GM12878 (cell line): ENCODE results near the gene UBE2M. TPM values are rescaled to one million over a fixed set of nuclear protein-coding genes. Genes with fewer than 3 reads are reported as not detected.

Experiments
- BCL11A ChIP-seq: IDR thresholded peaks from 2 replicates; pipeline ENCODE4 v1.6.1; 2011; ENCODE audit warnings: low read depth, low read length
- CREB1 ChIP-seq: IDR thresholded peaks from 2 replicates; pipeline ENCODE4 v1.6.1; 2012; ENCODE audit warnings: low read depth, mild to moderate bottlenecking, inconsistent platforms
- HCFC1 ChIP-seq: fragments of 150-350 bp; IDR thresholded peaks from 2 replicates; pipeline ENCODE4 v1.6.1; 2014; ENCODE audit warnings: low read length
- IKZF1 ChIP-seq: fragments of 450-650 bp; conservative IDR thresholded peaks from 2 replicates; pipeline ENCODE4 v1.6.1; 2017; ENCODE audit warnings: antibody characterized with exemption, mild to moderate bottlenecking
- NR2C1 ChIP-seq: fragments of 450-650 bp; IDR thresholded peaks from 2 replicates; pipeline ENCODE4 v1.6.1; 2017; ENCODE audit warnings: antibody characterized with exemption, mild to moderate bottlenecking, moderate library complexity
- NRF1 ChIP-seq: conservative IDR thresholded peaks from 2 replicates; pipeline ENCODE4 v1.6.1; 2011; ENCODE audit warnings: mild to moderate bottlenecking, low read depth, low read length, improper control_type of control experiment
- SMAD5 ChIP-seq: IDR thresholded peaks from 2 replicates; pipeline ENCODE4 v1.6.1; 2016; ENCODE audit warnings: antibody characterized with exemption, low read depth
- SMARCA5 ChIP-seq: fragments of 450-650 bp; IDR thresholded peaks from 2 replicates; pipeline ENCODE4 v1.6.1; 2017; ENCODE audit warnings: mild to moderate bottlenecking
- SUZ12 ChIP-seq: fragments of 200-600 bp; sonication (generic); IDR thresholded peaks from one replicate; pipeline ENCODE4 v1.6.1; 2018; ENCODE audit warnings: antibody characterized with exemption, mild to moderate bottlenecking; ENCODE audit not compliant: unreplicated experiment
- ZBED1 ChIP-seq: IDR thresholded peaks from 2 replicates; pipeline ENCODE4 v1.6.1; 2016; ENCODE audit warnings: borderline replicate concordance
- ZNF274 ChIP-seq: IDR thresholded peaks from one replicate; pipeline ENCODE4 v1.8.0; 2011; ENCODE audit not compliant: insufficient read length, insufficient read depth
- polyA plus RNA-seq, 11 experiments: library from polyadenylated mRNA; depleted of rRNA in 4 of 11; unstranded in 6 of 11; stranded (reverse) in 5 of 11; fragments of >200 nt; fragmentation: Nextera tagmentation in 4 of 11; fragmentation: Illumina TruSeq in 1 of 11; extraction: Ambion mirVana in 4 of 11; extraction: Trizol in 1 of 11; gene quantifications; 1 replicate in 1 of 11; 2 replicates in 10 of 11; pipeline versions ENCODE4 v1.2.1 to v1.2.3, GENCODE V29; 2011 to 2016; ENCODE audit warnings: inconsistent platforms in 2 of 11, missing spikeins in 2 of 11, low read depth in 1 of 11
- total RNA-seq, 4 experiments: library from RNA; depleted of rRNA in 3 of 4; stranded (reverse); fragments of >200 nt in 3 of 4; fragmentation: Illumina TruSeq in 1 of 4; extraction: Trizol in 1 of 4; gene quantifications; 2 replicates each; pipeline versions ENCODE4 v1.2.1 to v1.2.3, GENCODE V29; 2013 to 2021
- TF ChIP-seq, protein P1 (sequence below): fragments of 450-650 bp; conservative IDR thresholded peaks from 2 replicates; pipeline ENCODE4 v1.6.1; 2017; ENCODE audit warnings: mild to moderate bottlenecking, moderate library complexity
- TF ChIP-seq, protein P2 (sequence below): fragments of 450-650 bp; formaldehyde crosslinking; IDR thresholded peaks from 2 replicates; pipeline ENCODE4 v1.5.0; 2022; ENCODE audit warnings: mild to moderate bottlenecking, missing genetic modification characterization
- TF ChIP-seq, protein P3 (sequence below): fragments of 450-650 bp; formaldehyde crosslinking; IDR thresholded peaks from 2 replicates; pipeline ENCODE4 v1.4.0; 2020; ENCODE audit warnings: mild to moderate bottlenecking, moderate library complexity
- TF ChIP-seq, protein P4 (sequence below): fragments of 150-350 bp; IDR thresholded peaks from 2 replicates; pipeline ENCODE4 v1.6.1; 2016; ENCODE audit warnings: low read depth, low read length

The UBE2M gene
- total and polyA plus RNA-seq, 10 of the 15 experiments (the other 5 are each of a cell fraction or from before 2014, with no cell fraction given): 1.4 to 105 (median 73.9) TPM

DNA sequence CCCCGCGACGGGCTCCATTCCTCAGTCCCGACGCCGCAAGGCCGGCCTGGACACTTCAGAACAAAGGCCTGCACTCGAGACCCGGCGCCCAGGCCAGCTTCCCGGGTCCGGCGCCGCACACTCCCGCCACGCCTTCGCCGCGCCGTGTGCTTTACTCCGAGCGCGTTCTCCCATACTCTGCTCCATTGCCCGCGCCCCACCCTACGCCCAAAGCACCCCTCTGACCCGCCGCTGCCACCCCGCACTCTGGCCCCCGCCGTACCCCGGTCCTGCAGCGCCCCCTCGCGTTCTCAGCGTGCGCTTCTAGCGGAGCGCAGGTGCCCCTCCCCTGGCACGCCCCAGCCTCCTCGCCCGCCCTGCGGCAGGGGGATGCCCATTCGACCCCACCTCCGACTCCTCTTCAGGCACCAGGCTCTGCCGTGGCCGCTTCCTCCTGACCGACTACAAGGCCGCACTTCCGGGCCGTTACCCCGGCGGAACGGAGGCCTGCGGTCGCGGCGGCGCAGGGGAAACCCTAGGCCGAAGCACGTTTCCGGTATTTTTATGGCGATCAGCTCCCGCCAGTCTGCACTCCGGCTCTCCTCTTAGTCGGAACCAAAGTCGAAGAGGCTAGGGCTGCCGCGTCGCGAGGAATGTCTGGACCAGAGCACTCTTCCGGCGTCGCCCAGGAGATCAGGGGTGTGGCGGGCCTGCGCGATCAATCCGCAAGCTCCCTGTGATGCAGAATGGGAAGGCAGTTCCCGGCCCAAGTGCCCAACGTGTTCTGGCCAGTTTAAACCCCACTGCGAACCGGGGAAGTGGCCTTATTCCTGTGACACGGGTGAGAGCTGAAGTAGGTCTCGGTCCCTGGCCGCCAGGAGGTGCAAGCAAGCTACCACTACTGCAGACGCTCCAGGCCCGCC is 38.8 kb downstream of the UBE2M start, which contains the start of gene ZBTB45 (continued):
- peak; percentile 86; the same call in 1 of the 2 replicates for TF ChIP-seq SMARCA5
- TF ChIP-seq BCL11A: no peak
- TF ChIP-seq IKZF1: peak; percentile 97
- TF ChIP-seq NRF1: no peak; the same call in 1 of the 2 replicates
- TF ChIP-seq ZNF274: no peak
- peak; percentile 77 for TF ChIP-seq SMAD5
- peak; percentile 90 for TF ChIP-seq CREB1
- peak; percentile 88 for TF ChIP-seq NR2C1
- TF ChIP-seq SUZ12: no peak
- TF ChIP-seq, protein P1, sequence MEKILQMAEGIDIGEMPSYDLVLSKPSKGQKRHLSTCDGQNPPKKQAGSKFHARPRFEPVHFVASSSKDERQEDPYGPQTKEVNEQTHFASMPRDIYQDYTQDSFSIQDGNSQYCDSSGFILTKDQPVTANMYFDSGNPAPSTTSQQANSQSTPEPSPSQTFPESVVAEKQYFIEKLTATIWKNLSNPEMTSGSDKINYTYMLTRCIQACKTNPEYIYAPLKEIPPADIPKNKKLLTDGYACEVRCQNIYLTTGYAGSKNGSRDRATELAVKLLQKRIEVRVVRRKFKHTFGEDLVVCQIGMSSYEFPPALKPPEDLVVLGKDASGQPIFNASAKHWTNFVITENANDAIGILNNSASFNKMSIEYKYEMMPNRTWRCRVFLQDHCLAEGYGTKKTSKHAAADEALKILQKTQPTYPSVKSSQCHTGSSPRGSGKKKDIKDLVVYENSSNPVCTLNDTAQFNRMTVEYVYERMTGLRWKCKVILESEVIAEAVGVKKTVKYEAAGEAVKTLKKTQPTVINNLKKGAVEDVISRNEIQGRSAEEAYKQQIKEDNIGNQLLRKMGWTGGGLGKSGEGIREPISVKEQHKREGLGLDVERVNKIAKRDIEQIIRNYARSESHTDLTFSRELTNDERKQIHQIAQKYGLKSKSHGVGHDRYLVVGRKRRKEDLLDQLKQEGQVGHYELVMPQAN: peak; percentile 23
- peak; percentile 81; the same call in 1 of the 2 replicates for TF ChIP-seq ZBED1
- TF ChIP-seq HCFC1: peak; percentile 94
- TF ChIP-seq, protein P2, sequence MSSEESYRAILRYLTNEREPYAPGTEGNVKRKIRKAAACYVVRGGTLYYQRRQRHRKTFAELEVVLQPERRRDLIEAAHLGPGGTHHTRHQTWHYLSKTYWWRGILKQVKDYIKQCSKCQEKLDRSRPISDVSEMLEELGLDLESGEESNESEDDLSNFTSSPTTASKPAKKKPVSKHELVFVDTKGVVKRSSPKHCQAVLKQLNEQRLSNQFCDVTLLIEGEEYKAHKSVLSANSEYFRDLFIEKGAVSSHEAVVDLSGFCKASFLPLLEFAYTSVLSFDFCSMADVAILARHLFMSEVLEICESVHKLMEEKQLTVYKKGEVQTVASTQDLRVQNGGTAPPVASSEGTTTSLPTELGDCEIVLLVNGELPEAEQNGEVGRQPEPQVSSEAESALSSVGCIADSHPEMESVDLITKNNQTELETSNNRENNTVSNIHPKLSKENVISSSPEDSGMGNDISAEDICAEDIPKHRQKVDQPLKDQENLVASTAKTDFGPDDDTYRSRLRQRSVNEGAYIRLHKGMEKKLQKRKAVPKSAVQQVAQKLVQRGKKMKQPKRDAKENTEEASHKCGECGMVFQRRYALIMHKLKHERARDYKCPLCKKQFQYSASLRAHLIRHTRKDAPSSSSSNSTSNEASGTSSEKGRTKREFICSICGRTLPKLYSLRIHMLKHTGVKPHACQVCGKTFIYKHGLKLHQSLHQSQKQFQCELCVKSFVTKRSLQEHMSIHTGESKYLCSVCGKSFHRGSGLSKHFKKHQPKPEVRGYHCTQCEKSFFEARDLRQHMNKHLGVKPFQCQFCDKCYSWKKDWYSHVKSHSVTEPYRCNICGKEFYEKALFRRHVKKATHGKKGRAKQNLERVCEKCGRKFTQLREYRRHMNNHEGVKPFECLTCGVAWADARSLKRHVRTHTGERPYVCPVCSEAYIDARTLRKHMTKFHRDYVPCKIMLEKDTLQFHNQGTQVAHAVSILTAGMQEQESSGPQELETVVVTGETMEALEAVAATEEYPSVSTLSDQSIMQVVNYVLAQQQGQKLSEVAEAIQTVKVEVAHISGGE (CRISPR knock-in tag): peak; percentile 97
- TF ChIP-seq, protein P3, sequence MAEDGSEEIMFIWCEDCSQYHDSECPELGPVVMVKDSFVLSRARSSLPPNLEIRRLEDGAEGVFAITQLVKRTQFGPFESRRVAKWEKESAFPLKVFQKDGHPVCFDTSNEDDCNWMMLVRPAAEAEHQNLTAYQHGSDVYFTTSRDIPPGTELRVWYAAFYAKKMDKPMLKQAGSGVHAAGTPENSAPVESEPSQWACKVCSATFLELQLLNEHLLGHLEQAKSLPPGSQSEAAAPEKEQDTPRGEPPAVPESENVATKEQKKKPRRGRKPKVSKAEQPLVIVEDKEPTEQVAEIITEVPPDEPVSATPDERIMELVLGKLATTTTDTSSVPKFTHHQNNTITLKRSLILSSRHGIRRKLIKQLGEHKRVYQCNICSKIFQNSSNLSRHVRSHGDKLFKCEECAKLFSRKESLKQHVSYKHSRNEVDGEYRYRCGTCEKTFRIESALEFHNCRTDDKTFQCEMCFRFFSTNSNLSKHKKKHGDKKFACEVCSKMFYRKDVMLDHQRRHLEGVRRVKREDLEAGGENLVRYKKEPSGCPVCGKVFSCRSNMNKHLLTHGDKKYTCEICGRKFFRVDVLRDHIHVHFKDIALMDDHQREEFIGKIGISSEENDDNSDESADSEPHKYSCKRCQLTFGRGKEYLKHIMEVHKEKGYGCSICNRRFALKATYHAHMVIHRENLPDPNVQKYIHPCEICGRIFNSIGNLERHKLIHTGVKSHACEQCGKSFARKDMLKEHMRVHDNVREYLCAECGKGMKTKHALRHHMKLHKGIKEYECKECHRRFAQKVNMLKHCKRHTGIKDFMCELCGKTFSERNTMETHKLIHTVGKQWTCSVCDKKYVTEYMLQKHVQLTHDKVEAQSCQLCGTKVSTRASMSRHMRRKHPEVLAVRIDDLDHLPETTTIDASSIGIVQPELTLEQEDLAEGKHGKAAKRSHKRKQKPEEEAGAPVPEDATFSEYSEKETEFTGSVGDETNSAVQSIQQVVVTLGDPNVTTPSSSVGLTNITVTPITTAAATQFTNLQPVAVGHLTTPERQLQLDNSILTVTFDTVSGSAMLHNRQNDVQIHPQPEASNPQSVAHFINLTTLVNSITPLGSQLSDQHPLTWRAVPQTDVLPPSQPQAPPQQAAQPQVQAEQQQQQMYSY: no peak
- TF ChIP-seq, protein P4, sequence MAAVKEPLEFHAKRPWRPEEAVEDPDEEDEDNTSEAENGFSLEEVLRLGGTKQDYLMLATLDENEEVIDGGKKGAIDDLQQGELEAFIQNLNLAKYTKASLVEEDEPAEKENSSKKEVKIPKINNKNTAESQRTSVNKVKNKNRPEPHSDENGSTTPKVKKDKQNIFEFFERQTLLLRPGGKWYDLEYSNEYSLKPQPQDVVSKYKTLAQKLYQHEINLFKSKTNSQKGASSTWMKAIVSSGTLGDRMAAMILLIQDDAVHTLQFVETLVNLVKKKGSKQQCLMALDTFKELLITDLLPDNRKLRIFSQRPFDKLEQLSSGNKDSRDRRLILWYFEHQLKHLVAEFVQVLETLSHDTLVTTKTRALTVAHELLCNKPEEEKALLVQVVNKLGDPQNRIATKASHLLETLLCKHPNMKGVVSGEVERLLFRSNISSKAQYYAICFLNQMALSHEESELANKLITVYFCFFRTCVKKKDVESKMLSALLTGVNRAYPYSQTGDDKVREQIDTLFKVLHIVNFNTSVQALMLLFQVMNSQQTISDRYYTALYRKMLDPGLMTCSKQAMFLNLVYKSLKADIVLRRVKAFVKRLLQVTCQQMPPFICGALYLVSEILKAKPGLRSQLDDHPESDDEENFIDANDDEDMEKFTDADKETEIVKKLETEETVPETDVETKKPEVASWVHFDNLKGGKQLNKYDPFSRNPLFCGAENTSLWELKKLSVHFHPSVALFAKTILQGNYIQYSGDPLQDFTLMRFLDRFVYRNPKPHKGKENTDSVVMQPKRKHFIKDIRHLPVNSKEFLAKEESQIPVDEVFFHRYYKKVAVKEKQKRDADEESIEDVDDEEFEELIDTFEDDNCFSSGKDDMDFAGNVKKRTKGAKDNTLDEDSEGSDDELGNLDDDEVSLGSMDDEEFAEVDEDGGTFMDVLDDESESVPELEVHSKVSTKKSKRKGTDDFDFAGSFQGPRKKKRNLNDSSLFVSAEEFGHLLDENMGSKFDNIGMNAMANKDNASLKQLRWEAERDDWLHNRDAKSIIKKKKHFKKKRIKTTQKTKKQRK: no peak; the same call in 1 of the 2 replicates
